Smooth muscle cell (in vitro differentiated cells): Measurements from ENCODE around the gene CTDNEP1. TPM values are rescaled to one million over a fixed set of nuclear protein-coding genes. Genes with fewer than 3 reads are reported as not detected.

Source experiments
- DNase-seq: peaks from one replicate; lab custom pipeline; 2025; ENCODE audit not compliant: unreplicated experiment; lab: John Stamatoyannopoulos, UW
- H2AFZ ChIP-seq: fragments of 200-600 bp; sonication (generic); 2 replicates; pipeline ENCODE4 v1.6.0; 2016; ENCODE audit warnings: antibody characterized with exemption, low read depth, mild to moderate bottlenecking
- H3F3A ChIP-seq: fragments of 200-600 bp; sonication (generic); 2 replicates; pipeline ENCODE4 v1.6.0; 2017; ENCODE audit warnings: antibody characterized with exemption, low read depth
- H3K27ac ChIP-seq: fragments of 200-600 bp; sonication (generic); 2 replicates; pipeline ENCODE4 v1.5.1; 2016; ENCODE audit warnings: low read depth, mild to moderate bottlenecking
- H3K27me3 ChIP-seq: fragments of 200-600 bp; sonication (generic); 2 replicates; pipeline ENCODE4 v1.6.1; 2016; ENCODE audit warnings: low read depth, mild to moderate bottlenecking
- H3K36me3 ChIP-seq: fragments of 200-600 bp; sonication (generic); 2 replicates; pipeline ENCODE4 v1.5.1; 2016; ENCODE audit warnings: low read depth
- H3K4me1 ChIP-seq: fragments of 200-600 bp; sonication (generic); 2 replicates; pipeline ENCODE4 v1.5.1; 2016; ENCODE audit warnings: low read depth
- H3K4me2 ChIP-seq: fragments of 200-600 bp; sonication (generic); 2 replicates; pipeline ENCODE4 v1.6.0; 2016; ENCODE audit warnings: mild to moderate bottlenecking
- H3K4me3 ChIP-seq: fragments of 200-600 bp; sonication (generic); 2 replicates; pipeline ENCODE4 v1.5.1; 2016; ENCODE audit warnings: mild to moderate bottlenecking
- H3K79me2 ChIP-seq: fragments of 200-600 bp; sonication (generic); 2 replicates; pipeline ENCODE4 v1.6.0; 2016; ENCODE audit warnings: low read depth, mild to moderate bottlenecking
- H3K9ac ChIP-seq: fragments of 200-600 bp; sonication (generic); 2 replicates; pipeline ENCODE4 v1.6.0; 2016; ENCODE audit warnings: low read depth
- H3K9me3 ChIP-seq: fragments of 200-600 bp; sonication (generic); replicated peaks from 2 replicates; pipeline ENCODE4 v1.5.1; 2016; ENCODE audit warnings: low read depth
- H4K20me1 ChIP-seq: fragments of 200-600 bp; sonication (generic); 2 replicates; pipeline ENCODE4 v1.6.0; 2016; ENCODE audit warnings: low read depth
- WGBS: methylation state at CpG from one replicate; pipeline ENCODE4 v1.1.7; 2016; ENCODE audit warnings: low lambda C conversion rate; 5-methylcytosine and 5-hydroxymethylcytosine counted together
- polyA plus RNA-seq: library from polyadenylated mRNA; unstranded; fragments of >200 nt; fragmentation: Nextera tagmentation; extraction: Ambion mirVana; gene quantifications from 2 replicates; pipeline ENCODE4 v1.2.1, GENCODE V29; 2016
- total RNA-seq: library from RNA; depleted of rRNA; stranded (reverse); fragments of >200 nt; gene quantifications from 2 replicates; pipeline ENCODE4 v1.2.3, GENCODE V29; 2014
- TF ChIP-seq, protein P1 (sequence below): fragments of 200-600 bp; sonication (generic); IDR thresholded peaks from 2 replicates; pipeline ENCODE4 v1.5.1; 2017; ENCODE audit warnings: borderline replicate concordance, mild to moderate bottlenecking, antibody characterized with exemption; ENCODE audit not compliant: insufficient read depth, poor library complexity, severe bottlenecking

The CTDNEP1 gene
- total and polyA plus RNA-seq, 2 experiments from 2014 or later = 57.5 to 88.4 TPM

DNA sequence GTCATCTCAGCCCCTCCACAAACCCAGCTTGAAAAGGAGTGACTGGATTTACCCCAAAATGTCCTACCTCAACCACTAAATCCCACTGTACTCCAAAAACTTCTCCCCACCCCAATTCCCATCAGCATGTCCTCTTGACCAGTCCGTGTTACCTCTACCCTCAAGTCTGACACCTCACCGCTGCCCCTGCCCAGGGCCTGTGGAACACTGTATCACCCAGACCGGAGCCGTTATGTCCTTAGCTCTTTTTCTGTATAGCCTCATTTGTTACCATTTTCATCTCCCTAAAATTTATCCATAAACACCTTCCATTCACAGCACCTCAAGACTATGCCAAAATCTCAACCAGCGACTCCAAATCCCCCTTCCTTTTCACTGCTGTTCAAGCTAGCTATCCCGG, 14.7 kb downstream of the CTDNEP1 start:
- peak overlapping the region; percentile 74 for H3K27ac ChIP-seq
- H3K9me3 ChIP-seq = no peaks in the 10 kb centered on the region
- H4K20me1 ChIP-seq = peaks cover 36% of the 10 kb centered on the region
- H3K4me3 ChIP-seq = peak overlapping the region; percentile 98
- TF ChIP-seq, protein P1, sequence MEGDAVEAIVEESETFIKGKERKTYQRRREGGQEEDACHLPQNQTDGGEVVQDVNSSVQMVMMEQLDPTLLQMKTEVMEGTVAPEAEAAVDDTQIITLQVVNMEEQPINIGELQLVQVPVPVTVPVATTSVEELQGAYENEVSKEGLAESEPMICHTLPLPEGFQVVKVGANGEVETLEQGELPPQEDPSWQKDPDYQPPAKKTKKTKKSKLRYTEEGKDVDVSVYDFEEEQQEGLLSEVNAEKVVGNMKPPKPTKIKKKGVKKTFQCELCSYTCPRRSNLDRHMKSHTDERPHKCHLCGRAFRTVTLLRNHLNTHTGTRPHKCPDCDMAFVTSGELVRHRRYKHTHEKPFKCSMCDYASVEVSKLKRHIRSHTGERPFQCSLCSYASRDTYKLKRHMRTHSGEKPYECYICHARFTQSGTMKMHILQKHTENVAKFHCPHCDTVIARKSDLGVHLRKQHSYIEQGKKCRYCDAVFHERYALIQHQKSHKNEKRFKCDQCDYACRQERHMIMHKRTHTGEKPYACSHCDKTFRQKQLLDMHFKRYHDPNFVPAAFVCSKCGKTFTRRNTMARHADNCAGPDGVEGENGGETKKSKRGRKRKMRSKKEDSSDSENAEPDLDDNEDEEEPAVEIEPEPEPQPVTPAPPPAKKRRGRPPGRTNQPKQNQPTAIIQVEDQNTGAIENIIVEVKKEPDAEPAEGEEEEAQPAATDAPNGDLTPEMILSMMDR = no peak
- WGBS = 89% methylated on average over 6 of the region's 6 CpGs
- no peaks in the 10 kb centered on the region for H3K27me3 ChIP-seq
- no peak overlapping the region for H2AFZ ChIP-seq
- DNase-seq = no peak
- H3K79me2 ChIP-seq = peaks cover 81% of the 10 kb centered on the region
- H3K4me2 ChIP-seq = peak overlapping the region; percentile 91
- no peak overlapping the region for H3K9ac ChIP-seq
- peaks cover 50% of the 10 kb centered on the region for H3F3A ChIP-seq
- H3K4me1 ChIP-seq = peaks cover 31% of the 10 kb centered on the region
- H3K36me3 ChIP-seq = no peaks in the 10 kb centered on the region

DNA sequence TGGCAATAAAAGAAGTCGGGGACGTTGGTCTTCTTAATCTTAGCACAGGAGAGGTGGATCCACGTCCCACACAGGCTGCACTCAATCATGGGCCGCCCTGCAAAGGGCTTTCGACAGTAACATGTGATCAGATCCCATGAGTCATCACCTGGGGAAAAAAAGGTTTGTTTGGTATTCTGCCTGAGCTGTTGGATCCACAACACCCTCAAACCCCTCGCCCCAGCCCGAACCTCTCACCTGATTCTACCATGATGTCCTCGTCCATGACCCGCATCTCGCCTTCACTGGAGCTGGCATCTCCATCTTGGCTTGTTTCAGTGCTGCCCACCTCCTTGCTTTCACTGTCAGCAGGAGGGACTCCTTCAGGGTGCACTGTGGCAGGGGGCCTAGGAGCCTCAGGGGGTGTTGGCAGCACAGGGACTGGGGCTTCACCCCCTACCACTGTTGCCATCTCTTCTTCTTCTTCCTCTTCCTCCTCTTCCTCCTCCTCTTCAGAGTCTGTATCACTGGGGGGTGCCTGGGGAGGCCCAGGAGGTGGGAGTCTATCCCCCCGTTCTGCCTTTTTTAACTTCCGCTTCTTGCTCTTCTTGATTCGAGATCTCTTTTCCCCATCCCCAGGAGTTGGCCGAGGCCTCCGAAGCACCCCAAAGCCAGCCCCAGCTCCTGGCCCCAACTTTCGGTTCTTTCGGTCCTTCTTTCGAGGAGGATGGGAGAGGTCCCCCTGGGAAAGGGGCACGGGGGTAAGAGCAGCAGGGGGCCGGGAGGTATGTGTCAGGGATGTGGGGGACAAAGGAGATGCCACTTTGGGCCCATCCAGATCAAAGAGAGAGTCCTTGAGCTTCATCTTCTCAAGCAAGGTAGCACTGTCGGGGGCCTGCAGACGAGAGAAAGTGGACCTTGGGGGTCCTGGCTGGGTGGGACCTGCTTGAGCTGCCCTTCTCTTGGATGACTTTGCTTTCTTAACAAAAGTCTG, 15.6 kb downstream of the CTDNEP1 start:
- Histone ChIP-seq H3K4me2 (no peak overlapping the region), H2AFZ (no peak overlapping the region), H3K4me1 (peaks cover 25% of the 10 kb centered on the region), H3K4me3 (no peak overlapping the region), H3K27ac (peak overlapping the region; percentile 74), H3K36me3 (no peaks in the 10 kb centered on the region), H3K9me3 (no peaks in the 10 kb centered on the region), H3K9ac (no peak overlapping the region), H4K20me1 (peaks cover 44% of the 10 kb centered on the region), H3F3A (peaks cover 42% of the 10 kb centered on the region), H3K27me3 (no peaks in the 10 kb centered on the region), H3K79me2 (peaks cover 81% of the 10 kb centered on the region)
- WGBS = 82% methylated on average over 22 of the region's 22 CpGs
- no peak for DNase-seq
- TF ChIP-seq, protein P1 = no peak

GRCh38 chr17:7234083-7234951, 17.2 kb downstream of the CTDNEP1 start, which contains the start of gene DVL2:
DVL2 (minus strand) TSS chr17:7234517; CDS start chr17:7234262, 255 bp downstream.
- H3K27me3 ChIP-seq = no peaks in the 10 kb centered on the region
- no peaks in the 10 kb centered on the region for H3K36me3 ChIP-seq
- TF ChIP-seq, protein P1 = no peak
- H4K20me1 ChIP-seq = peaks cover 61% of the 10 kb centered on the region
- H3K27ac ChIP-seq = peak within 1 kb of the TSS; percentile 74
- peak within 1 kb of the TSS; percentile 65 for H2AFZ ChIP-seq
- WGBS = 4% methylated on average over 55 of the region's 72 CpGs
- H3K4me1 ChIP-seq = peaks cover 12% of the 10 kb centered on the region
- peak within 1 kb of the TSS; percentile 67 for H3K9ac ChIP-seq
- H3K4me2 ChIP-seq = peak within 1 kb of the TSS; percentile 92
- H3K9me3 ChIP-seq = no peaks in the 10 kb centered on the region
- H3K79me2 ChIP-seq = peaks cover 86% of the 10 kb centered on the region
- H3F3A ChIP-seq = peaks cover 32% of the 10 kb centered on the region
- DNase-seq = peak; percentile 95
- H3K4me3 ChIP-seq = peak within 1 kb of the TSS; percentile 71
